B cell (primary cell): ENCODE measurements around the gene TBC1D32.

Experiments
- EZH2 ChIP-seq: IDR thresholded peaks from 2 replicates; pipeline ENCODE4 v1.6.1; 2012; ENCODE audit warnings: borderline replicate concordance, low read depth, mild to moderate bottlenecking, moderate library complexity, low read length; ENCODE audit not compliant: insufficient read depth, poor library complexity, severe bottlenecking
- TF ChIP-seq, protein P1 (sequence below): fragments of 200-600 bp; IDR thresholded peaks from one replicate; pipeline ENCODE4 v1.8.0; 2022; ENCODE audit warnings: antibody characterized with exemption, mild to moderate bottlenecking

DNA sequence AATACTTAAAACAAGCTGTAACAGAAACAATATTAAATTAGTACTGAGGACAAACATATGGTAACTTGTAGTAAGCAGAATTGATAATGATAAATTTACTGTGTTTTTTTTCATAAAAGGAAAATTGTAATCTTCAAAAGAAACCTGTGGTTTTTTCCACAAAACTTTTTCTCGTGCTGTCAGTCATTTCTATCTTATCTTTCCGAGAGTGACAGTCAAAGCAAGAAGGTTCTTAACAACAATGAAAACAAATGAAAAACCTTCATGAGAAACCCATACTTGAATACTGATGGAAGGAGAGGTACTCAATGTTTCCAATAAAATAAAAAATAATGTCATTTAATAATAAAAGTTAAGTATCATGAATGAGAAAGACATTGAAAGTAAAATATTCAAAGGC is 174.0 kb downstream of the TBC1D32 start:
- TF ChIP-seq, protein P1, sequence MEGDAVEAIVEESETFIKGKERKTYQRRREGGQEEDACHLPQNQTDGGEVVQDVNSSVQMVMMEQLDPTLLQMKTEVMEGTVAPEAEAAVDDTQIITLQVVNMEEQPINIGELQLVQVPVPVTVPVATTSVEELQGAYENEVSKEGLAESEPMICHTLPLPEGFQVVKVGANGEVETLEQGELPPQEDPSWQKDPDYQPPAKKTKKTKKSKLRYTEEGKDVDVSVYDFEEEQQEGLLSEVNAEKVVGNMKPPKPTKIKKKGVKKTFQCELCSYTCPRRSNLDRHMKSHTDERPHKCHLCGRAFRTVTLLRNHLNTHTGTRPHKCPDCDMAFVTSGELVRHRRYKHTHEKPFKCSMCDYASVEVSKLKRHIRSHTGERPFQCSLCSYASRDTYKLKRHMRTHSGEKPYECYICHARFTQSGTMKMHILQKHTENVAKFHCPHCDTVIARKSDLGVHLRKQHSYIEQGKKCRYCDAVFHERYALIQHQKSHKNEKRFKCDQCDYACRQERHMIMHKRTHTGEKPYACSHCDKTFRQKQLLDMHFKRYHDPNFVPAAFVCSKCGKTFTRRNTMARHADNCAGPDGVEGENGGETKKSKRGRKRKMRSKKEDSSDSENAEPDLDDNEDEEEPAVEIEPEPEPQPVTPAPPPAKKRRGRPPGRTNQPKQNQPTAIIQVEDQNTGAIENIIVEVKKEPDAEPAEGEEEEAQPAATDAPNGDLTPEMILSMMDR = no peak
- no peak for TF ChIP-seq EZH2
